HTR-8/SVneo (cell line): Measurements from ENCODE around the gene PDE4B.
A peak's percentile ranks its signal among the peaks of the same experiment; 100 is the strongest.
"Not testable (repeated sequence)": the region's sequence is repeated elsewhere in the genome, so short reads cannot be mapped to it uniquely, and the experiment has no call there.

Experiments used
- DNase-seq: peaks from one replicate; pipeline ENCODE4 v3.0.0; 2011; ENCODE audit warnings: low spot score, mixed read lengths; ENCODE audit not compliant: insufficient read length
- FAIRE-seq: peaks from 2 replicates; lab custom pipeline; 2011; peaks lifted over from hg19 to GRCh38; lab: Jason Lieb, UNC

Gene PDE4B

GRCh38 chr1:65946376-65946775 is 153.7 kb downstream of the PDE4B start:
- no peak for DNase-seq
- no peak for FAIRE-seq

GRCh38 chr1:65946960-65947359 is 154.3 kb downstream of the PDE4B start:
- FAIRE-seq (no peak), DNase-seq (no peak)

- FAIRE-seq (no peak), DNase-seq (no peak)
These were observed 156.0 kb downstream of the PDE4B start for GRCh38 chr1:65948609-65949229.

- DNase-seq: no peak
- FAIRE-seq: no peak
These were observed 156.5 kb downstream of the PDE4B start for GRCh38 chr1:65949230-65949626.

GRCh38 chr1:65949933-65950332 is 157.2 kb downstream of the PDE4B start:
- FAIRE-seq (no peak), DNase-seq (no peak)

- DNase-seq: no peak
- FAIRE-seq: no peak
These were observed 160.0 kb downstream of the PDE4B start for GRCh38 chr1:65952696-65953095.

- DNase-seq (no peak), FAIRE-seq (no peak)
These were observed 160.5 kb downstream of the PDE4B start for GRCh38 chr1:65953170-65953569.

GRCh38 chr1:65955071-65955470 is 162.4 kb downstream of the PDE4B start:
- DNase-seq (no peak), FAIRE-seq (no peak)

GRCh38 chr1:65955503-65955902 is 162.8 kb downstream of the PDE4B start:
- DNase-seq: no peak
- no peak for FAIRE-seq

- peak; percentile 23 for DNase-seq
- no peak for FAIRE-seq
These were observed 166.1 kb downstream of the PDE4B start for GRCh38 chr1:65958561-65959350.

- FAIRE-seq (no peak), DNase-seq (no peak)
These were observed 167.3 kb downstream of the PDE4B start for GRCh38 chr1:65959896-65960567.

GRCh38 chr1:65963156-65963888 is 170.6 kb downstream of the PDE4B start:
- FAIRE-seq: no peak
- DNase-seq: no peak

GRCh38 chr1:65964123-65964522 is 171.4 kb downstream of the PDE4B start:
- no peak for DNase-seq
- FAIRE-seq: no peak

GRCh38 chr1:65965112-65965996 is 172.7 kb downstream of the PDE4B start:
- FAIRE-seq (no peak), DNase-seq (no peak)

GRCh38 chr1:65967492-65967891 is 174.8 kb downstream of the PDE4B start:
- not testable (repeated sequence) for DNase-seq, FAIRE-seq

GRCh38 chr1:65971547-65971946 is 178.9 kb downstream of the PDE4B start:
- FAIRE-seq (no peak), DNase-seq (no peak)

GRCh38 chr1:65975708-65976107 is 183.0 kb downstream of the PDE4B start:
- FAIRE-seq: no peak
- DNase-seq: no peak

- DNase-seq (no peak), FAIRE-seq (no peak)
These were observed 186.7 kb downstream of the PDE4B start for GRCh38 chr1:65979136-65980044.

GRCh38 chr1:65980237-65980636 is 187.5 kb downstream of the PDE4B start:
- FAIRE-seq: no peak
- no peak for DNase-seq
